ENCODE measurements around the gene CPEB2.
A peak's percentile ranks its signal among the peaks of the same experiment; 100 is the strongest.

The CPEB2 gene

GRCh38 chr4:15001869-15002658, at the start of gene CPEB2:
Gene CPEB2, plus strand, starts transcription at chr4:15002481. Its CDS starts 193 bp downstream, at chr4:15002674.
- DNase-seq = peak; percentile 62 to 78

- no peak for DNase-seq
Measured at GRCh38 chr4:14958436-14958835, 43.8 kb upstream of the CPEB2 start.

- peak in 1 of 2 experiments; percentile 13 for DNase-seq
Measured at GRCh38 chr4:14961292-14961691, 41.0 kb upstream of the CPEB2 start.

GRCh38 chr4:14965071-14965470, 37.2 kb upstream of the CPEB2 start:
- DNase-seq = no peak

GRCh38 chr4:14967982-14968381, 34.3 kb upstream of the CPEB2 start:
- no peak for DNase-seq

- no peak for DNase-seq
Measured at GRCh38 chr4:14977830-14978229, 24.5 kb upstream of the CPEB2 start.

GRCh38 chr4:14984448-14984847, 17.8 kb upstream of the CPEB2 start:
- no peak for DNase-seq

- DNase-seq = no peak
Measured at GRCh38 chr4:14985161-14985560, 17.1 kb upstream of the CPEB2 start.

GRCh38 chr4:14985843-14986242, 16.4 kb upstream of the CPEB2 start:
- no peak for DNase-seq

GRCh38 chr4:14987054-14987453, 15.2 kb upstream of the CPEB2 start:
- DNase-seq = no peak

- DNase-seq = no peak
Measured at GRCh38 chr4:14990484-14990883, 11.8 kb upstream of the CPEB2 start.

GRCh38 chr4:14994242-14994641, 8.0 kb upstream of the CPEB2 start:
- DNase-seq = peak; percentile 59 to 67

GRCh38 chr4:15001248-15001868, 923 bp upstream of the CPEB2 start:
- peak in 1 of 2 experiments; percentile 16 for DNase-seq

- peak; percentile 43 to 53 for DNase-seq
Measured at GRCh38 chr4:15002659-15003400, 549 bp downstream of the CPEB2 start.

- no peak for DNase-seq
Measured at GRCh38 chr4:15003401-15003890, 1.2 kb downstream of the CPEB2 start.

- DNase-seq = no peak
Measured at GRCh38 chr4:15003891-15004738, 1.8 kb downstream of the CPEB2 start.

GRCh38 chr4:15004739-15005301, 2.5 kb downstream of the CPEB2 start:
- no peak for DNase-seq

GRCh38 chr4:15005474-15006115, 3.3 kb downstream of the CPEB2 start:
- DNase-seq = no peak

GRCh38 chr4:15006416-15007024, 4.2 kb downstream of the CPEB2 start:
- peak; percentile 24 to 31 for DNase-seq

- no peak for DNase-seq
Measured at GRCh38 chr4:15007201-15007600, 4.9 kb downstream of the CPEB2 start.

GRCh38 chr4:15010038-15010585, 7.8 kb downstream of the CPEB2 start:
- DNase-seq = no peak

Measured in AML-193 (cell line).